CD14-positive monocyte (primary cell): ENCODE data around the gene LMNTD2. TPM values are rescaled to one million over a fixed set of nuclear protein-coding genes. Genes with fewer than 3 reads are reported as not detected.

Experiments used
- DNase-seq, 3 donors: peaks; one replicate each; pipeline ENCODE4 v3.0.0-alpha.2; 2011 to 2022
- H2AFZ ChIP-seq: 2 replicates; pipeline ENCODE4 v1.6.0; 2012; ENCODE audit warnings: mild to moderate bottlenecking, low read depth, low read length, inconsistent platforms; ENCODE audit not compliant: insufficient read depth, poor library complexity, severe bottlenecking
- H3K27ac ChIP-seq, 2 donors: 1 replicate in 1 of 2; 2 replicates in 1 of 2; pipeline ENCODE4 v1.5.1; 2012 to 2013; ENCODE audit warnings: low read length in 2 of 2, control low read depth in 1 of 2, inconsistent platforms in 1 of 2, low read depth in 1 of 2, mild to moderate bottlenecking in 1 of 2
- H3K27me3 ChIP-seq, 2 donors: one replicate each; pipeline versions ENCODE4 v1.6.0 to v1.6.1; 2011 to 2013; ENCODE audit warnings: low read length in 2 of 2; ENCODE audit not compliant: control insufficient read depth in 2 of 2, insufficient read depth in 2 of 2
- H3K36me3 ChIP-seq, 2 donors: replicated peaks in 1 of 2; 1 replicate in 1 of 2; 2 replicates in 1 of 2; pipeline versions ENCODE4 v1.5.1 to v1.6.1; 2012 to 2013; ENCODE audit warnings: low read length in 2 of 2, control low read depth in 1 of 2, inconsistent platforms in 1 of 2, mild to moderate bottlenecking in 1 of 2; ENCODE audit not compliant: insufficient read depth in 2 of 2, control insufficient read depth in 1 of 2
- H3K4me1 ChIP-seq, 2 donors: 1 replicate in 1 of 2; 2 replicates in 1 of 2; pipeline versions ENCODE4 v1.5.1 to v1.6.1; 2012 to 2013; ENCODE audit warnings: low read length in 2 of 2, control low read depth in 1 of 2, inconsistent platforms in 1 of 2, mild to moderate bottlenecking in 1 of 2, moderate library complexity in 1 of 2; ENCODE audit not compliant: insufficient read depth in 2 of 2, control insufficient read depth in 1 of 2
- H3K4me2 ChIP-seq: replicated peaks from 2 replicates; pipeline ENCODE3; 2012; ENCODE audit warnings: low read length, moderate library complexity, mild to moderate bottlenecking; ENCODE audit not compliant: poor library complexity, severe bottlenecking; ENCODE audit errors: extremely low read depth
- H3K4me3 ChIP-seq, 3 experiments: fragments of 200-600 bp in 1 of 3; sonication (generic) in 1 of 3; replicated peaks in 1 of 3; 1 replicate in 2 of 3; 2 replicates in 1 of 3; pipeline ENCODE4 v1.5.1; 2011 to 2013; ENCODE audit warnings: low read length in 3 of 3, mild to moderate bottlenecking in 3 of 3, control low read depth in 2 of 3, low read depth in 2 of 3, inconsistent platforms in 1 of 3, moderate library complexity in 1 of 3
- H3K79me2 ChIP-seq: 2 replicates; pipeline ENCODE4 v1.6.0; 2012; ENCODE audit warnings: mild to moderate bottlenecking, control low read depth, inconsistent platforms, low read length, moderate library complexity; ENCODE audit not compliant: insufficient read depth
- H3K9ac ChIP-seq: 2 replicates; pipeline ENCODE4 v1.6.0; 2017; ENCODE audit warnings: low read length, mild to moderate bottlenecking; ENCODE audit not compliant: insufficient read depth, poor library complexity, severe bottlenecking
- H3K9me3 ChIP-seq, 2 donors: replicated peaks in 1 of 2; 1 replicate in 1 of 2; 2 replicates in 1 of 2; pipeline versions ENCODE4 v1.5.1 to v1.6.1; 2012 to 2013; ENCODE audit warnings: low read length in 2 of 2, control low read depth in 1 of 2; ENCODE audit not compliant: control insufficient read depth in 1 of 2, insufficient read depth in 1 of 2
- H4K20me1 ChIP-seq: 2 replicates; pipeline ENCODE4 v1.6.0; 2012; ENCODE audit warnings: mild to moderate bottlenecking, low read length, control low read depth, moderate library complexity; ENCODE audit not compliant: insufficient read depth
- H3K27ac Mint-ChIP-seq, 7 donors: one replicate each; pipeline ENCODE4 v1.8.0; 2020; ENCODE audit warnings: mild to moderate bottlenecking in 7 of 7, mixed read lengths in 7 of 7, moderate library complexity in 6 of 7, inconsistent platforms in 2 of 7
- H3K27me3 Mint-ChIP-seq, 3 donors: one replicate each; pipeline ENCODE4 v1.8.0; 2021 to 2022; ENCODE audit warnings: low read depth in 3 of 3, mild to moderate bottlenecking in 3 of 3, mixed read lengths in 3 of 3, moderate library complexity in 3 of 3, inconsistent platforms in 1 of 3
- H3K36me3 Mint-ChIP-seq, 2 donors: one replicate each; pipeline ENCODE4 v1.8.0; 2020; ENCODE audit warnings: mixed read lengths in 2 of 2, inconsistent platforms in 1 of 2, mild to moderate bottlenecking in 1 of 2
- H3K4me1 Mint-ChIP-seq: one replicate; pipeline ENCODE4 v1.8.0; 2020; ENCODE audit warnings: mild to moderate bottlenecking, mixed read lengths
- H3K4me3 Mint-ChIP-seq, 2 donors: one replicate each; pipeline ENCODE4 v1.8.0; 2020; ENCODE audit warnings: mild to moderate bottlenecking in 2 of 2, mixed read lengths in 2 of 2, moderate library complexity in 1 of 2
- H3K9me3 Mint-ChIP-seq, 7 donors: one replicate each; pipeline ENCODE4 v1.8.0; 2020 to 2022; ENCODE audit warnings: mixed read lengths in 7 of 7, mild to moderate bottlenecking in 6 of 7, moderate library complexity in 6 of 7, inconsistent platforms in 2 of 7
- WGBS: methylation state at CpG from one replicate; pipeline ENCODE4 v1.1.5; 2013; ENCODE audit warnings: missing lambda C conversion rate; ENCODE audit not compliant: insufficient coverage; 5-methylcytosine and 5-hydroxymethylcytosine counted together
- intact Hi-C, 2 donors: fragments of 100-400 bp; cut with micrococcal nuclease; formaldehyde crosslinking; loops; one replicate each; pipeline versions ENCODE4 v1.15.0 to v1.15.1; 2023
- polyA plus RNA-seq, 3 donors: library from polyadenylated mRNA; depleted of rRNA in 1 of 3; unstranded in 2 of 3; stranded (reverse) in 1 of 3; fragments of 300-500 nt in 2 of 3; fragments of >200 nt in 1 of 3; fragmentation: Illumina TruSeq in 2 of 3; gene quantifications; 1 replicate in 2 of 3; 2 replicates in 1 of 3; pipeline ENCODE4 v1.2.3, GENCODE V29; 2012 to 2021
- TF ChIP-seq, protein P1 (sequence below): fragments of 200-600 bp; IDR thresholded peaks from one replicate; pipeline ENCODE4 v1.8.0; 2022; ENCODE audit warnings: antibody characterized with exemption, mild to moderate bottlenecking

The LMNTD2 gene
- polyA plus RNA-seq, 3 donors: 0.67 to 10.6 (median 1.2) TPM

DNA sequence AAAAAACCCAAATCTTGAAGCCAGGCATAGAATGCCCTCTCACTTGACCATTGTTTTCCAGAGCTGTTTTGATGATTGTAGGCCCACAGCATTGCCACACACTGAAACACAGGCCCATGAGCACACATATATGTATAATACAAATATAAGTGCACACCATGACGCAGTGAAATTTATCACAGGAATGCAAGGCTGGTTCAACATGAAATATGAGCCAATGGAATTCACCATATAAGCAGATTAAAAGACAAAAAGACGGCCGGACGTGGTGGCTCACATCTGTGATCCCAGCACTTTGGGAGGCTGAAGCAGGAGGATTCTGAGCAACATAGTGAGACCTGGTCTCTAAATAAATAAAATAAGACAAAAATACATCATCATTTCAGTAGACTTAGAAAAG lies 44.1 kb downstream of the LMNTD2 start:
- Histone ChIP-seq H3K27ac (no peak overlapping the region), H3K36me3 (no peaks in the 10 kb centered on the region), H3K27me3 (no peaks in the 10 kb centered on the region), H3K79me2 (no peaks in the 10 kb centered on the region), H3K4me1 (peaks cover 25 to 27% of the 10 kb centered on the region in 2 donors), H4K20me1 (no peaks in the 10 kb centered on the region), H3K4me2 (no peak overlapping the region), H3K9me3 (peaks cover 5 to 16% of the 10 kb centered on the region in 2 donors), H2AFZ (no peak overlapping the region), H3K9ac (no peak overlapping the region), H3K4me3 (no peak overlapping the region)
- intact Hi-C loops: no loop called here
- H3K4me3 Mint-ChIP-seq: no peak overlapping the region
- TF ChIP-seq, protein P1, sequence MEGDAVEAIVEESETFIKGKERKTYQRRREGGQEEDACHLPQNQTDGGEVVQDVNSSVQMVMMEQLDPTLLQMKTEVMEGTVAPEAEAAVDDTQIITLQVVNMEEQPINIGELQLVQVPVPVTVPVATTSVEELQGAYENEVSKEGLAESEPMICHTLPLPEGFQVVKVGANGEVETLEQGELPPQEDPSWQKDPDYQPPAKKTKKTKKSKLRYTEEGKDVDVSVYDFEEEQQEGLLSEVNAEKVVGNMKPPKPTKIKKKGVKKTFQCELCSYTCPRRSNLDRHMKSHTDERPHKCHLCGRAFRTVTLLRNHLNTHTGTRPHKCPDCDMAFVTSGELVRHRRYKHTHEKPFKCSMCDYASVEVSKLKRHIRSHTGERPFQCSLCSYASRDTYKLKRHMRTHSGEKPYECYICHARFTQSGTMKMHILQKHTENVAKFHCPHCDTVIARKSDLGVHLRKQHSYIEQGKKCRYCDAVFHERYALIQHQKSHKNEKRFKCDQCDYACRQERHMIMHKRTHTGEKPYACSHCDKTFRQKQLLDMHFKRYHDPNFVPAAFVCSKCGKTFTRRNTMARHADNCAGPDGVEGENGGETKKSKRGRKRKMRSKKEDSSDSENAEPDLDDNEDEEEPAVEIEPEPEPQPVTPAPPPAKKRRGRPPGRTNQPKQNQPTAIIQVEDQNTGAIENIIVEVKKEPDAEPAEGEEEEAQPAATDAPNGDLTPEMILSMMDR: no peak
- peaks cover 0 to 5% (median 3%) of the 10 kb centered on the region in 3 donors for H3K27me3 Mint-ChIP-seq
- no CpG with 5 or more reads among the region's 4 CpGs for WGBS
- H3K4me1 Mint-ChIP-seq: peaks cover 30% of the 10 kb centered on the region
- H3K36me3 Mint-ChIP-seq: peaks cover 12 to 35% of the 10 kb centered on the region in 2 donors
- no peak overlapping the region for H3K27ac Mint-ChIP-seq
- peaks cover 12 to 19% (median 14%) of the 10 kb centered on the region in 7 donors for H3K9me3 Mint-ChIP-seq
- DNase-seq: no peak

DNA sequence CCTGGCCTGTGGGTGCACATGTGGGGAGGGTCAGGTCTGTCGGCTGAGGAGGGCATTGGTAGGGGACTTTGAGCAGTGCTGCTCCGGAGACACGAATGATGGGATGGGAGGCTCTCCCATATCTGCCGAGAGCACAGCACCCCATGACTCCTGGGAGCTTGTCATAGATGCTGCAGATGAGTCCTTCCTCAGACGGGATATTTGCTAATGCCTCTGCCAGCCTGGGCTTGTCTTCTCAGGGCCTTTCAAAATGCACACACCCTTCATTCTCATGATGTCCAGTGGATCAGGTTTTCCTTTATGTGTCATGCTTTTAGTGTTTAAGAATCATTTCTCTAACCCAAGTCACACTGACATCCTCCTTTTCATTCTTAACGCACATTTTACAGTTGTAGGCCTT lies 45.4 kb downstream of the LMNTD2 start:
- Histone ChIP-seq H3K4me1 (peaks cover 25 to 27% of the 10 kb centered on the region in 2 donors), H3K36me3 (peaks cover 0 to 2% of the 10 kb centered on the region in 2 donors), H3K4me3 (no peak overlapping the region), H3K9me3 (peaks cover 5 to 16% of the 10 kb centered on the region in 2 donors), H4K20me1 (no peaks in the 10 kb centered on the region), H3K4me2 (no peak overlapping the region), H3K27me3 (no peaks in the 10 kb centered on the region), H3K27ac (no peak overlapping the region), H3K9ac (no peak overlapping the region), H2AFZ (no peak overlapping the region), H3K79me2 (no peaks in the 10 kb centered on the region)
- peaks cover 12 to 46% of the 10 kb centered on the region in 2 donors for H3K36me3 Mint-ChIP-seq
- TF ChIP-seq, protein P1: no peak
- no peak overlapping the region for H3K4me3 Mint-ChIP-seq
- intact Hi-C loops: no loop called here
- peaks cover 30% of the 10 kb centered on the region for H3K4me1 Mint-ChIP-seq
- H3K27ac Mint-ChIP-seq: peak overlapping the region in 1 of 7 donors; percentile 68
- 76% methylated on average over 5 of the region's 6 CpGs for WGBS
- H3K27me3 Mint-ChIP-seq: peaks cover 0 to 5% (median 3%) of the 10 kb centered on the region in 3 donors
- DNase-seq: no peak
- H3K9me3 Mint-ChIP-seq: peaks cover 12 to 19% (median 13%) of the 10 kb centered on the region in 7 donors
